Thyroid gland (tissue), 4 donors: ENCODE results near the gene FBLN7. TPM values are rescaled to one million over a fixed set of nuclear protein-coding genes. Genes with fewer than 3 reads are reported as not detected.

Experiments
- DNase-seq, 2 donors: peaks; one replicate each; pipeline ENCODE4 v3.0.0-alpha.2; 2019
- H3K27ac ChIP-seq, 3 donors: fragments of 200-600 bp; sonication (generic); 1 replicate in 2 of 3; 2 replicates in 1 of 3; pipeline ENCODE4 v1.5.1; 2016 to 2019; ENCODE audit warnings: mild to moderate bottlenecking in 1 of 3, moderate library complexity in 1 of 3
- H3K27me3 ChIP-seq: fragments of 200-600 bp; sonication (generic); one replicate; pipeline ENCODE4 v1.5.1; 2019
- H3K36me3 ChIP-seq, 2 donors: fragments of 200-600 bp; sonication (generic); one replicate each; pipeline ENCODE4 v1.5.1; 2016 to 2019
- H3K4me1 ChIP-seq, 2 donors: fragments of 200-600 bp; sonication (generic); one replicate each; pipeline ENCODE4 v1.5.1; 2017 to 2019
- H3K4me3 ChIP-seq, 3 donors: fragments of 200-600 bp; sonication (generic); replicated peaks in 1 of 3; 1 replicate in 2 of 3; 2 replicates in 1 of 3; pipeline ENCODE4 v1.5.1; 2016; ENCODE audit warnings: mild to moderate bottlenecking in 1 of 3
- H3K9me3 ChIP-seq: fragments of 200-600 bp; sonication (generic); one replicate; pipeline ENCODE4 v1.5.1; 2017
- CTCF ChIP-seq, 6 experiments: fragments of 200-600 bp in 3 of 6; fragments of 450-650 bp in 3 of 6; sonication (generic) in 3 of 6; IDR thresholded peaks; one replicate each; pipeline ENCODE4 v1.5.1; 2016 to 2019; ENCODE audit warnings: antibody characterized with exemption in 6 of 6, mild to moderate bottlenecking in 2 of 6, inconsistent platforms in 1 of 6, moderate library complexity in 1 of 6
- POLR2A ChIP-seq, 2 donors: fragments of 450-650 bp; IDR thresholded peaks; one replicate each; pipeline ENCODE4 v1.6.1; 2017; ENCODE audit warnings: antibody characterized with exemption in 2 of 2, mild to moderate bottlenecking in 2 of 2, moderate library complexity in 1 of 2
- WGBS, 2 donors: methylation state at CpG; one replicate each; pipeline ENCODE4 v1.1.5; 2017; 5-methylcytosine and 5-hydroxymethylcytosine counted together
- intact Hi-C: fragments of 100-400 bp; cut with DNase I; formaldehyde crosslinking; loops from one replicate; pipeline ENCODE4 v1.15.1; 2023
- total RNA-seq, 4 donors: library from RNA; depleted of rRNA; stranded (reverse); fragments of >200 nt; gene quantifications; one replicate each; pipeline ENCODE4 v1.2.3, GENCODE V29; 2016

Gene FBLN7
- total RNA-seq, 4 donors from 2014 or later, result 10.3 to 33.6 (median 16.4) TPM

- no peak for DNase-seq
- TF ChIP-seq POLR2A (IDR thresholded peaks at IDR 0.05), result no peak
- TF ChIP-seq CTCF (IDR thresholded peaks at IDR 0.05), result no peak
- Histone ChIP-seq H3K36me3 (no peaks in the 10 kb centered on the region), H3K9me3 (no peaks in the 10 kb centered on the region), H3K4me1 (peaks cover 0 to 4% of the 10 kb centered on the region in 2 donors), H3K27me3 (no peaks in the 10 kb centered on the region), H3K27ac (no peak overlapping the region), H3K4me3 (no peak overlapping the region)
- 64 to 95% methylated on average over 3 of the region's 3 CpGs for WGBS, 2 donors
- intact Hi-C loops, result no loop called here
These were observed 19.3 kb downstream of the FBLN7 start for GRCh38 chr2:112157472-112157871.

- H3K4me3 ChIP-seq, result no peak overlapping the region
- H3K9me3 ChIP-seq, result no peaks in the 10 kb centered on the region
- TF ChIP-seq POLR2A (IDR thresholded peaks at IDR 0.05) (no peak), CTCF (IDR thresholded peaks at IDR 0.05) (no peak)
- intact Hi-C loops, result no loop called here
- H3K27ac ChIP-seq, result no peak overlapping the region
- no peak for DNase-seq
- H3K4me1 ChIP-seq, result peaks cover 0 to 4% of the 10 kb centered on the region in 2 donors
- H3K36me3 ChIP-seq, result no peaks in the 10 kb centered on the region
- WGBS, 2 donors, result 96 to 99% methylated on average over 22 to 31 of the region's 31 CpGs
- no peaks in the 10 kb centered on the region for H3K27me3 ChIP-seq
These were observed 21.3 kb downstream of the FBLN7 start for GRCh38 chr2:112159454-112159921.

- H3K4me3 ChIP-seq, result no peak overlapping the region
- H3K27ac ChIP-seq, result no peak overlapping the region
- H3K36me3 ChIP-seq, result no peaks in the 10 kb centered on the region
- H3K9me3 ChIP-seq, result no peaks in the 10 kb centered on the region
- intact Hi-C loops, result no loop called here
- H3K4me1 ChIP-seq, result peaks cover 0 to 4% of the 10 kb centered on the region in 2 donors
- H3K27me3 ChIP-seq, result no peaks in the 10 kb centered on the region
- 81 to 86% methylated on average over 51 to 52 of the region's 52 CpGs for WGBS, 2 donors
- TF ChIP-seq POLR2A (IDR thresholded peaks at IDR 0.05) (no peak), CTCF (IDR thresholded peaks at IDR 0.05) (no peak)
- no peak for DNase-seq
These were observed 22.4 kb downstream of the FBLN7 start for GRCh38 chr2:112160283-112161250.

- WGBS, 2 donors, result 90 to 96% methylated on average over 9 of the region's 9 CpGs
- Histone ChIP-seq H3K36me3 (no peaks in the 10 kb centered on the region), H3K4me1 (peaks cover 0 to 1% of the 10 kb centered on the region in 2 donors), H3K4me3 (no peak overlapping the region), H3K27me3 (no peaks in the 10 kb centered on the region), H3K27ac (no peak overlapping the region), H3K9me3 (no peaks in the 10 kb centered on the region)
- intact Hi-C loops, result no loop called here
- TF ChIP-seq POLR2A (IDR thresholded peaks at IDR 0.05) (no peak), CTCF (IDR thresholded peaks at IDR 0.05) (no peak)
- DNase-seq, result no peak
These were observed 23.4 kb downstream of the FBLN7 start for GRCh38 chr2:112161431-112162145.
